Nephron progenitor cell (in vitro differentiated cells): ENCODE measurements around the gene DENND4B.

Experiments
- DNase-seq: peaks from one replicate; pipeline ENCODE4 v3.0.0; 2021
- H3K27ac Mint-ChIP-seq: 2 replicates; pipeline ENCODE4 v1.8.0; 2021; ENCODE audit warnings: mild to moderate bottlenecking, moderate library complexity, mixed read lengths
- H3K27me3 Mint-ChIP-seq: 2 replicates; pipeline ENCODE4 v1.8.0; 2021; ENCODE audit warnings: mild to moderate bottlenecking, low read depth, mixed read lengths; ENCODE audit not compliant: poor library complexity
- H3K36me3 Mint-ChIP-seq: 2 replicates; pipeline ENCODE4 v1.8.0; 2021; ENCODE audit warnings: low read depth, mixed read lengths
- H3K4me1 Mint-ChIP-seq: 2 replicates; pipeline ENCODE4 v1.8.0; 2021; ENCODE audit warnings: mixed read lengths
- H3K4me3 Mint-ChIP-seq: 2 replicates; pipeline ENCODE4 v1.8.0; 2021; ENCODE audit warnings: mild to moderate bottlenecking, moderate library complexity, mixed read lengths
- H3K9me3 Mint-ChIP-seq: 2 replicates; pipeline ENCODE4 v1.8.0; 2021; ENCODE audit warnings: mild to moderate bottlenecking, moderate library complexity, mixed read lengths
- CTCF ChIP-seq: fragments of 200-600 bp; sonication (generic); IDR thresholded peaks from 2 replicates; pipeline ENCODE4 v1.5.0; 2021; ENCODE audit warnings: antibody characterized with exemption

The DENND4B gene

GRCh38 chr1:153970346-153970745 is 23.8 kb upstream of the DENND4B start:
- Mint-ChIP-seq H3K36me3 (peaks cover 25% of the 10 kb centered on the region), H3K9me3 (no peaks in the 10 kb centered on the region), H3K4me3 (no peak overlapping the region), H3K27ac (no peak overlapping the region), H3K4me1 (peaks cover 37% of the 10 kb centered on the region), H3K27me3 (no peaks in the 10 kb centered on the region)
- DNase-seq = no peak
- TF ChIP-seq CTCF = no peak

GRCh38 chr1:153968972-153969371 is 22.5 kb upstream of the DENND4B start:
- H3K27ac Mint-ChIP-seq = peak overlapping the region; percentile 55
- no peak for TF ChIP-seq CTCF
- H3K9me3 Mint-ChIP-seq = no peaks in the 10 kb centered on the region

GRCh38 chr1:153968408-153968807 is 21.9 kb upstream of the DENND4B start:
- H3K27ac Mint-ChIP-seq = peak overlapping the region; percentile 100
- H3K9me3 Mint-ChIP-seq = no peaks in the 10 kb centered on the region
- H3K4me3 Mint-ChIP-seq = peak overlapping the region; percentile 93
- H3K27me3 Mint-ChIP-seq = no peaks in the 10 kb centered on the region
- DNase-seq = no peak
- H3K36me3 Mint-ChIP-seq = peaks cover 11% of the 10 kb centered on the region
- H3K4me1 Mint-ChIP-seq = peaks cover 52% of the 10 kb centered on the region
- TF ChIP-seq CTCF = no peak

More at GRCh38 chr1:153968972-153969371, 22.5 kb upstream of the DENND4B start:
- H3K4me3 Mint-ChIP-seq = peak overlapping the region; percentile 93
- DNase-seq = no peak
- H3K27me3 Mint-ChIP-seq = no peaks in the 10 kb centered on the region
- peaks cover 46% of the 10 kb centered on the region for H3K4me1 Mint-ChIP-seq
- peaks cover 15% of the 10 kb centered on the region for H3K36me3 Mint-ChIP-seq

GRCh38 chr1:153968000-153968363 is 21.5 kb upstream of the DENND4B start:
- Mint-ChIP-seq H3K4me1 (peaks cover 54% of the 10 kb centered on the region), H3K4me3 (peak overlapping the region; percentile 93), H3K36me3 (peaks cover 8% of the 10 kb centered on the region), H3K27me3 (no peaks in the 10 kb centered on the region), H3K27ac (peak overlapping the region; percentile 100), H3K9me3 (no peaks in the 10 kb centered on the region)
- no peak for TF ChIP-seq CTCF
- DNase-seq = peak; percentile 38

GRCh38 chr1:153967107-153967999 is 20.8 kb upstream of the DENND4B start, which contains the start of gene CREB3L4:
TSS of gene CREB3L4 (plus strand) at chr1:153967902. CDS start at chr1:153968526, 624 bp downstream.
- no peaks in the 10 kb centered on the region for H3K27me3 Mint-ChIP-seq
- peak; percentile 92 for DNase-seq
- peaks cover 60% of the 10 kb centered on the region for H3K4me1 Mint-ChIP-seq
- peak within 1 kb of the TSS; percentile 93 for H3K4me3 Mint-ChIP-seq
- H3K9me3 Mint-ChIP-seq = no peaks in the 10 kb centered on the region
- TF ChIP-seq CTCF = no peak
- peak within 1 kb of the TSS; percentile 100 for H3K27ac Mint-ChIP-seq
- peaks cover 8% of the 10 kb centered on the region for H3K36me3 Mint-ChIP-seq
